Measurements from ENCODE around the gene COMMD4.
"Not testable (repeated sequence)": the region's sequence is repeated elsewhere in the genome, so short reads cannot be mapped to it uniquely, and the experiment has no call there.

COMMD4 gene

DNA sequence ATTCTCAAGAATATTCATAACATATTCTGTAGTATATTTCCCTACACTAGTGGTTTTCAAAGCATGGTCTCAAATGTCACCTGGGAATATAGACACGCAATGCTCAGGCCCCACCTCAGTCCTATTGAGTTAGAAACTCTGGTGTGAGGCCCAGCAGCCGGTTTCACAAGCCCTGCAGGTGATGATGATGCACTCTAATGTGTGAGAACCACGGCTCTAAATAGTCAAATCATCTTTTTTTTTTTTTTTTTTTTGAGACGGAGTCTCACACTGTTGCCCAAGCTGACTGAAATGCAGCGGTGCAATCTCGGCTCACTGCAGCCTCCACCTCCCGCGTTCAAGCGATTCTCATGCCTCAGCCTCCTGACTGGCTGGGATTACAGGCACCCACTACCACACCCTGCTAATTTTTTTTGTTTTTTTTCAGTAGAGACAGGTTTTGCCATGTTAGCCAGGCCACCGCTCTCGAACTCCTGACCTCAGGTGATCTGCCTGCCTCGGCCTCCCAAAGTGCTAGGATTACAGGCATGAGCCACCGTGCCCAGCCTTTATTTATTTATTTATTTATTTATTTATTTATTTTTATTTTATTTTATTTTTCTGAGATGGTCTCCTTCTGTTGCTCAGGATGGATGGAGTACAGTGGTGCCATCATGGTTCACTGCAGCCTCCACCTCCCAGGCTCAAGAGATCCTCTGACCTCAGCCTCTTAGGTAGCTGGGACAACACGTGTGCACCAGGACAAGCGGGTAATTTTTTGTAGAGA, 2.0 kb upstream of the COMMD4 start:
- DNase-seq, result not testable (repeated sequence)

DNA sequence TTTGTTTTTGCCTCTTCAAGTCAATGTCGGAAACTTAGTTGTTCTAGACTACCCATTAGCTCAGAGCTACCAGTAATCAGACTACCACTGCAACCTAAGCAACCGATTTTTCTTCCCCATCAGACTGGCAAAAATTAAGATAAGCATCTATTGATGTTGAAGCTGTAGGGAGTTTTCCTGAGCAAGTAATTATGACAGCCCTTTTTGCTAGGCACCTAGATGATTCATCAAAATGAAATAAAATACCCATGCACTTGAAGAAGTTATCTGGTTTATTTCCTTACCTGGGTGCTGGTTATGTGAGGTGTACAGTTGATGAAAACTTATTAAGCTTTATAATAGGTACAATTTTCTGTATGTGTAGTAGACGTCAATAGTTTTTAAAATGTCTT, 554 bp upstream of the COMMD4 start:
- no peak for DNase-seq

DNA sequence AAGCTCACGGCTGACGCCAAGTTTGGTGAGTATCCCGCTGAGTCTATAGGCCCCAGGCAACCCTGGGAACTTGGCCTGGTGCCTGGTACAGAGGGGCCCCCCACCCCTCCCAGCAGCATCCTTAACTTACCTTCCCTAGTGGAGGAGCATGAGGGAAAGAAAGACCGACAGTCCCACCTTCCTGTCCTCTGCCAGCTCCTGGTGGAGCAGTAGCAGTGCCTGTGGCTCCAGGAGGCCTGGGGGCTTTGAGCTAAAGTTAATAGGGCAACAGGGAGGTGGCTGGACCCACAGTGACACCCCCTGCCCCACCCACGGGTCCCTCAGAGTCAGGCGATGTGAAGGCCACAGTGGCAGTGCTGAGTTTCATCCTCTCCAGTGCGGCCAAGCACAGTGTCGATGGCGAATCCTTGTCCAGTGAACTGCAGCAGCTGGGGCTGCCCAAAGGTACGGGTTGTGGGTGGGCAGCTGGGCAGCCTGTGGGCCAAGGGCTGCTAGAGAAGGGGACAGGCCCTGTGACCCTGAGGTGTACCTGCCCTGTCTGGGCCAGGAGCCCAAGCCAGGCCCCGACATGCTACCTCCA, 2.9 kb downstream of the COMMD4 start:
- no peak for DNase-seq

GRCh38 chr15:75339531-75340240, 3.8 kb downstream of the COMMD4 start:
- DNase-seq, result no peak

DNA sequence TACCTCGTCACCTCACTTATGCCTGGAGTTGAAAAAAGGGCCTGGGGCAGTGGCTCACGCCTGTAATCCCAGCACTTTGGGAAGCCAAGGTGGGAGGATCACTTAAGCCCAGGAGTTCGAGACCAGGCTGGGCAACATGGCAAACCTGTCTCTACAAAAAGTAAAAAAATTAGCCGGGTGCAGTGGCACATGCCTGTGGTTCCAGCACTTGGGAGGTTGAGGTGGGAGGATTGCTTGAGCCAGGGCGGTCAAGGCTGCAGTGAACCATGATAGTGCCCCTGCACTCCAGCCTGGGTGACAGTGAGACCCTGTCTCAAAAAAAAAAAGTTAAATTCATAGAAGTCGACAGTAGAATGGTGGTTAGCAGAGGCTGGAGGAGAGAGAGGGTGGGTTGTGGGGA, 6.4 kb downstream of the COMMD4 start:
- DNase-seq, result no peak

DNA sequence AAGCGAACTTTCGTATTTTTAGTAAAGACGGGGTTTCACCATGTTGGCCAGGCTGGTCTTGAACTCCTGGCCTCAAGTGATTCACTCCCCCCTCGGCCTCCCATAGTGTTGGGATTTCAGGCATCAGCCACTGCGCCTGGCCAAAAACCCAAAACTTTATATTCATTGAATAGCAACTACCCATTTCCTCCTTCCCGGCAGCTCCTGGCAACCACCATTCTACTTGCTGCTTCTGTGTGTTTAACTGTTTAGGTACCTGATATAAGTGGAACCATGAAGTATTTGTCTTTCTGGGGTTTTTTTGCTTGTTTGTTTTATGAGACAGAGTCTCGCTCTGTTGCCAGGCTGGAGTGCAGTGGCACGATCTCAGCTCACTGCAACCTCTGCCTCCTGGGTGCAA, 8.1 kb downstream of the COMMD4 start:
- not testable (repeated sequence) for DNase-seq

DNA sequence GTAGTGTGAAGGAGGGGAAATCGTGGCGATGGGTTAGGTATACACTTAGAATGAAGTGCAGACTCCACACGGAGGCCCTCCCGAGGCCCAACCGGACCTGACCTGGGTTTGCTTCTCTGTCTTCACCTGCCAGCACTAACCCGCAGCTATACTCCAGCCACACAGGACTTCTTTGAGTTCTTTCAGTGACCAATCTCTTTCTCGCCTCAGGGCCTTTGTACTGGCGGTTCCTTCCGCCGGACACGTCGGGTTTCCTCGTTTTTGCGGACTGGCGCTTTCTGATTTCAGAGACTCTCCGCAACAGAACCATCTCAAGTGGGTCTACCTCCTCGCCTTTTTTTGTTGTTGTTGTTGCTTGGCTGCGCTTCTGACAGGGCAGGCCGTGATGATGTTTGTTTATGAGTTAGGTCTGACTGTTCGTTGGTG, 10.9 kb downstream of the COMMD4 start, which contains the start of gene NEIL1:
Gene NEIL1, plus strand, starts transcription at position 244 of the 426 bp plus-strand sequence. CDS start 1,867 bp downstream, outside the sequence.
- no peak for DNase-seq

- DNase-seq, result peak; percentile 51 to 87
Measured at GRCh38 chr15:75347222-75348033, 11.6 kb downstream of the COMMD4 start.

DNA sequence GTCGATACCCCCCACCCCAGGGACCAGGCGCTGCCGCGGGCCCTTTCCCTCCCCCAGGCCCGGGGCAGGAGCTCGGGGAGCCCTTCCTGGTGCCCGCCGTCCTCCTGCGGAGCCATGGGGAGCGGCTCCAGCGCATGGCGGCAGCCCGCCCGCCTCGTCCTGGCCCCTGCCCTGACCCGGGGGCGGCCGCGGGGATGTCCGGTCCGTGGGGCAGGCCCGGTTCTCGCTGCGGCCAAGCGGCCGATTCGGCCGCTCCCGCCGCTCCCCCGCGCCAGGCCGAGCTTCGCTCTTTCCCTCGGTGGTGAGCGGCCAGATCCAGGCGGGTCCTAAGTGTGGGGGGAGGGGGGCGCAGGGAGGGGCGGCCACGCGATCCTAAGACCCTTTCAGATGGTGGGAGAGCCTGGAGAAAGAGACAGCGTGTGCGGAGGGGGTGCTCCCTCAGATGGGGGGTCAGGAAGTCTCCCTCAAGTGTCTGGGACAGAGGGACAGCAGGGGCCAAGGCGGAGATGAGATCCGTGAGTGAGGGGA, 12.2 kb downstream of the COMMD4 start:
- no peak for DNase-seq

- DNase-seq, result no peak
Measured at GRCh38 chr15:75348562-75349350, 12.9 kb downstream of the COMMD4 start.

- not testable (repeated sequence) for DNase-seq
Measured at GRCh38 chr15:75349351-75349669, 13.4 kb downstream of the COMMD4 start.

DNA sequence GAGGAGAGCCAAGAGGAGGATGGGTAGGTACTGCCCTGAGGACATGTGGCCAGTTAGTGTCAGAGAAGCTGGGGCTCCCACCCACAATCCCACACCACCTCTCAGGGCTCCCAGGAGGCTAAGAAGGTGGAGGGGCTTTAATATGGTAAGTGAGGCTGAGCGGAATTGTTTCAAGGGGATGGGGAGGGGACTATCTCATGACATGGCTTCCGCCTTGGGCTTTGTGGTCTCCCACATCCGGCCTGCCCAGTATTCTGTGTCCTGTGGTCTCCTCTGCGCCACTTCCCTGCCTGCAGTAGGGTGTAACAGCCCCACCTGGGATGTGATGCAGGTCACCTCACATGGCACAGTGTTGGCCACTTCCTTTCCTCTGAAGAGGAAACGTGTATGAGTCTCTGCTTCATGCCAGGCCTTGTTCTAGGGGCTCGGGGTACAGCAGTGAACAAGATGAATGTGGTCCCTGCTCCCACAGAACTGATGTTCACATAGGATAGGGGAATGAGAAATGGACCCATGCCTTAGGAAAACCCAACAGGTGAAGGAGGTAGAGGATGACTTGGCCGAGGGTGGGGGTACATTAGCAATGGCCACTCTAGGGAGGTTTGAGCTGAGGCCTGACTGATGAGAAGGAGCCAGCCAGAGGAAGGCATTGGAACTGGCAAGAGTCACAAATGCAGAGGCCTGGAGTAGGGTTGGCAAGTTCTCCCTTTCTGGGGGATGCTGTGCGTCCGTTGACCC, 14.2 kb downstream of the COMMD4 start:
- DNase-seq, result peak; percentile 85 to 90

DNA sequence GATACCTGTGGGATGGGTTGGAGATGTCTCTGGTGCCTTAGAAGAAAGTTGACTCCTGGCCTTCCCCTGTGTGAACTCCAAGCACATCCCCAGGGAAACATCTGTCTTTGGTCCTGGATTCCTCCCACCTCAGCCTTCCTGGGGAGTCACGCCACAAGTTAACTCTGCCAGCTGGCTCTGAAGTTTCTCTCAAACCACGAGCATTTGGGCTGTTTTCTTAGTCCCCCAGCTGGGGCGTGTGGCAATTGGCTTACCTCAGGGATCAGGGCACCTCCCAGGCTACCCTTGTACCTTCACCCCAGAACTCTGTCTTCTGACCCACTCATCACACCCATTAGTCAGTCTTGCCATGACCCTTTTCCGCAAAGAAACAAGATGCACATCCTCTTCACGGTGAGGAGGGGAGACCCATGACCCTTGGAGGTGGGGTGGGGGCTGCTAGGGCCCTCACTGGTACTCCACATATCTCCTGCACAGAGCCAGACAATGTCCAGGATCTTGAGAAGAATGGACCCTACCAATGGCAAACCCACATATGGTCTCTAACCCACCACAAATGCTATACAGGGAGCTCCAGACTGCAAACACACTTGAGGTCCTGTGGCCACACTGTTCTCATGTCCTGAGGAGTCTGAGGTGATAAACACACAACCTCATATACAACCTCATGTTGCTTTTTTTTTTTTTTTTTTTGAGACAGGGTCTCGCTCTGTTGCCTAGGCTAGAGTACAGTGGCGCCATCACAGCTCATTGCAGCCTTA, 14.9 kb downstream of the COMMD4 start:
- DNase-seq, result no peak

- no peak for DNase-seq
Measured at GRCh38 chr15:75352186-75353080, 16.6 kb downstream of the COMMD4 start.

DNA sequence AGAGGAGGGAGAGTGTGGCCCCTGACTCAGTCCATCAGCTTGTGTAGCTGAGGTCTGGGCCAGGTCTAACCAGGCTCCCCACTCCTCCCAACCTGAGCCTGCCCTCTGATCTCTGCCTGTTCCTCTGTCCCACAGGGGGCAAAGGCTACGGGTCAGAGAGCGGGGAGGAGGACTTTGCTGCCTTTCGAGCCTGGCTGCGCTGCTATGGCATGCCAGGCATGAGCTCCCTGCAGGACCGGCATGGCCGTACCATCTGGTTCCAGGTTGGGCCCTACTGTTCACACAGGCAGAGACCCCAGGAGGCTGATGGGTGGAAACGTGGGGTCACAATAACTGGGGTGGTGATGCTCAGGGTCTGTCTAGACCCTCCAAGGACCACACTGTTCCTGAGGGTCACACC, 17.7 kb downstream of the COMMD4 start:
- no peak for DNase-seq

DNA sequence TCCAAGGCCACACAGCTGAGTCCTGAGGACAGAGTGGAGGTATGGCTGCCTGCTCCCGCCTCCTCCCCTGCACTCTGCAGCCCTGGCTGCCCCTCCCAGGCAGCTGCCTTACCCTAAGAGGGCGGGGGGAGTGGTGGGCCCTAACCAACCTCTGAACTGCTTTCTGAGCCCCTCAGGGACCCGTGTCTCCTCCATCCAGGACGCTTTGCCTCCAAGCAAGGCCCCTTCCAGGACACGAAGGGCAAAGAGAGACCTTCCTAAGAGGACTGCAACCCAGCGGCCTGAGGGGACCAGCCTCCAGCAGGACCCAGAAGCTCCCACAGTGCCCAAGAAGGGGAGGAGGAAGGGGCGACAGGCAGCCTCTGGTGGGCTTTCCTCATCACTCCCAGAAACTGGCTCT, 18.6 kb downstream of the COMMD4 start:
- no peak for DNase-seq

DNA sequence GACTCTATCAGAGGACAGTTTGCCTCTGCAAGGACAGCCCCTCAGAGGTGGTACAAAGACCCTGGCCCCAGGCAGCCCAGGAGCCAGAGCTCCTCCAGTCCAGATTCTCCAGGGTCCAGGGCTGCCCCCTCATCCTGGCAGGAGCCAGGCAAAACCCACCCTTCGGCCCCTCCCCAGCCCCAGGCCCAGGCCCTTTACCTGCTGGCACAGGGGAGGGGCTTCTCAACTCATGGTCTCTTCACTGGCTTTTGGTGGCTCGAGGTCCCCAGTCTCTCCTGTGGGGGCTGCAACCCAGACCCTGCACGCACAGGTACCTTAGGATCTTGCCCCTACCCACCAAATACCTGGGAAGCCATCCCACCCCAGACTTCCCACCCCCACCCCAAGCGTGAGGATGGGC, 19.5 kb downstream of the COMMD4 start:
- no peak for DNase-seq

DNA sequence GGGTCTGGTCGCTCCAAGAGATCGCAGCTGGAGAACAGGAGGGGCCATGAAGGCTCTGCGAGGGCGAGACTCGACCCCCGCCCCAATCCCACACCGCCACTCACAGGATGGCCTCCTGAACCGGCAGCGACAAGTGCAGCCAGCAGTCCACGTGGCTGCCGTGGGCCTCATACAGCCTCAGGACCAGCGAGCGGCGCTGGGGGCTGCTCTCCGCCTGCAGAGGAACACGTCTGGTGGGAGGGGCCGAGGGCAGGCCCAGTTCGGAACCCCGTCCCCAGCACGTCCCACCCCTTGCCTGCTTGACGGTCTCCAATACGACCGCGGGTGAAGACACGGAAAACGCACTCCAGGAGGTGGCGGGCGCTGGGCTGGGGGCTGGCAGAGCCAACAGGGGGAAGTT, 20.1 kb downstream of the COMMD4 start:
- DNase-seq, result no peak

DNA sequence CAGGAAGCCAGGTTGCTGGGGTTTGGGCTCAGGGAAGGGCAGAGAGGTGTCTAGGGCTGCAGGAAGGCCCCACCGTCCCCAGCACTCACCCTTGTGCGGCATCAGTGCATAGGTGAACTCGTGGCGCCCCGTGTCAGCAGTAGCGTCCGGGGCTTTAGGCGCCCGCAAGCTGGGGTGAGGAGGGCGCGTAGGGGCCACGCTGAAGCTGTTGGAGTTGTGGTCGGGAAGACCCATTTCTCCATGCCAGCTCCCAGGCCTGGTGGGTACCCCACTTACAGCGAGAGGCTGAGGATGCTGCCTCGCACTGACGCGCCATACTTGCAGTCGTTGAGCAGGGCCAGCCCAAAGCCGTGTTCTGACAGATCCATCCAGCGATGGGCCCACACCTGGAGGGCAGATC, 20.7 kb downstream of the COMMD4 start:
- DNase-seq, result no peak

All from CD4-positive, alpha-beta T cell treated with Interleukin-1 beta for 1 hour (primary cell).